Left lung (tissue), 10 donors: Measurements from ENCODE around the gene NID2. TPM values are rescaled to one million over a fixed set of nuclear protein-coding genes. Genes with fewer than 3 reads are reported as not detected.

Experiments used
- ATAC-seq: fragments of 200-7000 bp; cut with Tn5 transposase; one replicate; pipeline ENCODE4 v1.9.1; 2020; ENCODE audit warnings: moderate library complexity
- DNase-seq, 4 donors: peaks; one replicate each; pipeline ENCODE4 v3.0.0-alpha.2; 2013 to 2020
- H3K27ac ChIP-seq, 2 donors: fragments of 200-600 bp; sonication (generic) in 1 of 2; one replicate each; pipeline versions ENCODE4 v1.5.0 to v1.8.0; 2020 to 2021
- H3K27me3 ChIP-seq, 2 donors: fragments of 200-600 bp; sonication (generic) in 1 of 2; one replicate each; pipeline versions ENCODE4 v1.5.0 to v1.8.0; 2020 to 2021
- H3K36me3 ChIP-seq, 2 donors: fragments of 200-600 bp; sonication (generic) in 1 of 2; one replicate each; pipeline versions ENCODE4 v1.5.0 to v1.8.0; 2020 to 2021
- H3K4me1 ChIP-seq, 2 donors: fragments of 200-600 bp; one replicate each; pipeline ENCODE4 v1.8.0; 2021
- H3K4me3 ChIP-seq, 2 donors: fragments of 200-600 bp; sonication (generic) in 1 of 2; one replicate each; pipeline versions ENCODE4 v1.5.0 to v1.8.0; 2020 to 2021; ENCODE audit warnings: mild to moderate bottlenecking in 1 of 2
- H3K9me3 ChIP-seq, 2 donors: fragments of 200-600 bp; sonication (generic) in 1 of 2; one replicate each; pipeline versions ENCODE4 v1.5.0 to v1.8.0; 2020 to 2021
- intact Hi-C, 2 donors: fragments of 100-400 bp; cut with DNase I; formaldehyde crosslinking; loops; one replicate each; pipeline versions ENCODE4 v1.11.2 to v1.14.2; 2022
- polyA plus RNA-seq, 6 donors: library from polyadenylated mRNA; unstranded; fragments of 120-200 nt; gene quantifications; one replicate each; pipeline ENCODE4 v1.2.1, GENCODE V29; 2013; ENCODE audit not compliant: insufficient read length in 6 of 6
- total RNA-seq, 2 donors: library from RNA; stranded (reverse); fragmentation: NEBNext Ultra II Directional; extraction: Animal tissue kit (Norgen Biotek cat#: 25700); gene quantifications; one replicate each; pipeline ENCODE4 v1.2.1, GENCODE V29; 2021
- TF ChIP-seq, protein P1 (sequence below), 2 donors: fragments of 200-600 bp; sonication (generic) in 1 of 2; IDR thresholded peaks; one replicate each; pipeline versions ENCODE4 v1.5.0 to v1.8.0; 2021; ENCODE audit warnings: antibody characterized with exemption in 2 of 2
- donor health status: DM: no; HTN: yes; CAD: no.
- donor health status: DM: no; HTN: no; CAD: no.

Gene NID2
- total and polyA plus RNA-seq, 8 donors = 25.0 to 593 (median 235) TPM

DNA sequence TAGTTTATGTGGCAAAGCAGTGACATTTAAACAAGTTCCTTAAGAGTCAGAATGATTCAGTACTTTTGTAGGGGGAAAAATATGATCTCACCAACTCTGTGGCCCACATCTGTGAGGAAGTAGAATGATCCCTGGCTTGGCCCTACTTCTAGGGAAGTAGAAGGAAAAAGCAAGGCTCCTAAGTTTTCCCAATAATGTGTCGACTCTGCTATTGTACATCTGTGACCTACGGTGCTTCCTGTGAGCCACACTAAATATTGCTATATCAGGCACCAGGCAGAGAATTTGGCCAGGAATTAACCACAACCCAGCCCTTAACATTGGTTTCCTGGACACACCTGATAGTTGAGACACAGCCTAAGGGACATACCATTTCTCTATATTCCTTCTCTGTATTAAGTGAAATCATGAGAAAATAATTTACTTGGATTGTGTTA lies 9.3 kb upstream of the NID2 start:
- no peak for ATAC-seq
- no peak for DNase-seq
- Histone ChIP-seq H3K9me3 (no peaks in the 10 kb centered on the region), H3K27me3 (no peaks in the 10 kb centered on the region), H3K4me1 (no peaks in the 10 kb centered on the region), H3K36me3 (no peaks in the 10 kb centered on the region), H3K4me3 (no peak overlapping the region), H3K27ac (no peak overlapping the region)
- TF ChIP-seq, protein P1, sequence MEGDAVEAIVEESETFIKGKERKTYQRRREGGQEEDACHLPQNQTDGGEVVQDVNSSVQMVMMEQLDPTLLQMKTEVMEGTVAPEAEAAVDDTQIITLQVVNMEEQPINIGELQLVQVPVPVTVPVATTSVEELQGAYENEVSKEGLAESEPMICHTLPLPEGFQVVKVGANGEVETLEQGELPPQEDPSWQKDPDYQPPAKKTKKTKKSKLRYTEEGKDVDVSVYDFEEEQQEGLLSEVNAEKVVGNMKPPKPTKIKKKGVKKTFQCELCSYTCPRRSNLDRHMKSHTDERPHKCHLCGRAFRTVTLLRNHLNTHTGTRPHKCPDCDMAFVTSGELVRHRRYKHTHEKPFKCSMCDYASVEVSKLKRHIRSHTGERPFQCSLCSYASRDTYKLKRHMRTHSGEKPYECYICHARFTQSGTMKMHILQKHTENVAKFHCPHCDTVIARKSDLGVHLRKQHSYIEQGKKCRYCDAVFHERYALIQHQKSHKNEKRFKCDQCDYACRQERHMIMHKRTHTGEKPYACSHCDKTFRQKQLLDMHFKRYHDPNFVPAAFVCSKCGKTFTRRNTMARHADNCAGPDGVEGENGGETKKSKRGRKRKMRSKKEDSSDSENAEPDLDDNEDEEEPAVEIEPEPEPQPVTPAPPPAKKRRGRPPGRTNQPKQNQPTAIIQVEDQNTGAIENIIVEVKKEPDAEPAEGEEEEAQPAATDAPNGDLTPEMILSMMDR (IDR thresholded peaks at IDR 0.05) = no peak
- intact Hi-C loops = no loop called here

DNA sequence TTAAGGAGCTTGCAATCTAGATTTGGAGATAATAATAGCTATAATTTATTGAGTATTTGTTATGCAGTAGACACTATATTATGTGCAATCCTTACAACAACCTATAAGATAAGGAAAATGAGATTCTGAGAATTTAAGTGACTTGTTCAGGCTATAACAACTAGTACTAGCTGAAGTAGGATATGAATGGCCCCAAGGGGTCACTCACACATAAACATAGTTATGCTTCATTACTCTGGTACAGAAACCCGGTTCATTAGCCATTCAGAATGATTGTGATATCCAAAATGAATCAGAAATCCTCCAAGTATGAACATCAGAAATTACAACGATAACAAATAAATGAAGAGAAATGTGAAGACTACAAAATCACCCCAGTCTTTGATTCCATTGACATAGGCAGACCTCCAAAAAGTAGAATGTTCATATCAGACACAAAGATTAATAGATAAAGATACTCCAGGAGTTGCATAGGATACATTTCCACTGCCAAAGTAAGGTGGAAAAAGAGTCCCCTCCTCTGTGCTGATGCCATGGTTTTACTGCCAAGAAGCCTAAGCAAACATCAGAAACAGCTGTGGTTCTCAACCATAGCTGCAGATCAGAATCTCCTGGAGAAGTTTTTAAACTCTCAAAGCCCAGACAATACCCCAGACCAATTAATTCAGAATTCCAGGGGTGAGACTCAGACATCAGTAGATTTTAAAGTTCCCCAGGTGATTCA lies 8.6 kb upstream of the NID2 start:
- no peaks in the 10 kb centered on the region for H3K36me3 ChIP-seq
- DNase-seq = no peak
- H3K27me3 ChIP-seq = no peaks in the 10 kb centered on the region
- H3K4me1 ChIP-seq = no peaks in the 10 kb centered on the region
- ATAC-seq = no peak
- no peaks in the 10 kb centered on the region for H3K9me3 ChIP-seq
- TF ChIP-seq, protein P1 (IDR thresholded peaks at IDR 0.05) = no peak
- H3K4me3 ChIP-seq = no peak overlapping the region
- no peak overlapping the region for H3K27ac ChIP-seq
- intact Hi-C loops = no loop called here

DNA sequence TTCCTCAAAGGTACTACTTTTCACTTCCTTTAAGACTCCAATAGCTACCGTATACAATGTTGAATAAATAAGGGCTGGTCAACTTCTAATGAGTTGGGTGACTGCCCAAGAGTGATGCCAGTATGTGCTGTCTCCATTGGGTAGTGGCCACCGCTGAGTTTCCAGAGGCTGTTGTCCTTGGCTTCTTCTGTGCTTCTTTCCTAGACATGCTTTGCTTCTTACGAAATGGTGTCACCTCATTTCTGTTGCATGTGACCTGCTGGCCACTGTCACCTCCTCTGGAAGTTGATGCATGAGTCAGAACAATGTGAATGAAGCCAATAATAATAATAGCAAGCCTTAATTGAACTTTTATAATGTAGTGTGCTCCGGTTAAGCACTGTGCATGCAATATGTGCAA lies 7.5 kb upstream of the NID2 start:
- peaks cover 0 to 8% of the 10 kb centered on the region in 2 donors for H3K27me3 ChIP-seq
- TF ChIP-seq, protein P1 (IDR thresholded peaks at IDR 0.05) = no peak
- H3K9me3 ChIP-seq = no peaks in the 10 kb centered on the region
- H3K4me1 ChIP-seq = no peaks in the 10 kb centered on the region
- H3K36me3 ChIP-seq = no peaks in the 10 kb centered on the region
- intact Hi-C loops = no loop called here
- H3K4me3 ChIP-seq = no peak overlapping the region
- ATAC-seq (no peak), DNase-seq (peak in 1 of 4 donors; percentile 40)
- no peak overlapping the region for H3K27ac ChIP-seq

DNA sequence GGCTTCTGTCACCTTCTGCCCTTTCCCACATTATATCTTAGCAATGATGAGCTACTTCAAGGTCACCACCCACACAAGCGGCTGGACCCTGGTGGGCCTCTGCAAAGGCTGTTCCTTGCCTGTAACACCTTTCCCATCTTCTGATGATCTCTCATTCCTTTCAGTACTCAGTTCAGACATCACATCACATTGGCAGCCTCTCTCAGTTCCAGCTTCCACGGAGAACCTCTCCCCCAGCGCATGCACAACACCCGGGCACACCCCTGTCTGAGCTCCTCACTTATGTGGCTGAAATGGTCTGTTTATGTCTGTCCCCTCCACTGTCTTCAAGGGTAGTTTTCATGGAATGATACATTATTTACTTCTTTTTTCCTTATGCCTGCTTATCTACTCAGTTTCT lies 6.5 kb upstream of the NID2 start:
- Histone ChIP-seq H3K27me3 (peaks cover 6 to 18% of the 10 kb centered on the region in 2 donors), H3K4me3 (no peak overlapping the region), H3K4me1 (no peaks in the 10 kb centered on the region), H3K9me3 (no peaks in the 10 kb centered on the region), H3K36me3 (no peaks in the 10 kb centered on the region), H3K27ac (no peak overlapping the region)
- intact Hi-C loops = no loop called here
- DNase-seq (no peak), ATAC-seq (no peak)
- TF ChIP-seq, protein P1 (IDR thresholded peaks at IDR 0.05) = no peak

DNA sequence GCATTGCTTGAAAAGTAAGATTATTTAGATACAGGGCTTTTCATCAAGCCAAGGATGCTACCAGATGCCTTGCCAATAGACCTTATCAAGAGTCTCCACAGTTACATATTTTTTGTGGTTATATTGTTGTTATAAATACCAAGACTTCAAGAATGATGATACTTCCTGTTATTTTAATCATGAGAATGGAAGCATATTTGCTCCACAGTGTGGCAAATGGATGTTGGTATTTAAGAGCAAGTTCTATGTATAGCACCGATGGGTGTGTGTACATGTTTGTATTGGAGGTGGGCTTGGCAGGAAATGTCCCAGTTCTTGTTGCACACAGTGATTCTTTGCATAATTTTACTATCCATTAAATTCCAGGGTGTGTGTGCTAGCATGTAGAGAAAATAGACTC lies 4.4 kb upstream of the NID2 start:
- intact Hi-C loops = no loop called here
- Histone ChIP-seq H3K9me3 (no peaks in the 10 kb centered on the region), H3K36me3 (no peaks in the 10 kb centered on the region), H3K4me1 (peaks cover 0 to 18% of the 10 kb centered on the region in 2 donors), H3K27ac (no peak overlapping the region), H3K27me3 (peaks cover 17 to 39% of the 10 kb centered on the region in 2 donors), H3K4me3 (no peak overlapping the region)
- ATAC-seq (no peak), DNase-seq (no peak)
- TF ChIP-seq, protein P1 (IDR thresholded peaks at IDR 0.05) = no peak
